Effector CD4-positive, alpha-beta T cell (primary cell): ENCODE measurements around the gene CYBC1.
A peak's percentile ranks its signal among the peaks of the same experiment; 100 is the strongest.
"Not testable (repeated sequence)": the region's sequence is repeated elsewhere in the genome, so short reads cannot be mapped to it uniquely, and the experiment has no call there.

Experiments
- DNase-seq: peaks from one replicate; pipeline ENCODE4 v3.0.0-alpha.2; 2020

CYBC1 gene

GRCh38 chr17:82477934-82478333, 27.4 kb upstream of the CYBC1 start:
- DNase-seq, result no peak

GRCh38 chr17:82475458-82475857, 24.9 kb upstream of the CYBC1 start:
- DNase-seq, result no peak

- no peak for DNase-seq
Measured at GRCh38 chr17:82474223-82475010, 23.9 kb upstream of the CYBC1 start.

- no peak for DNase-seq
Measured at GRCh38 chr17:82470065-82470464, 19.5 kb upstream of the CYBC1 start.

- no peak for DNase-seq
Measured at GRCh38 chr17:82468692-82469091, 18.1 kb upstream of the CYBC1 start.

GRCh38 chr17:82465023-82465603, 14.6 kb upstream of the CYBC1 start:
- no peak for DNase-seq

DNA sequence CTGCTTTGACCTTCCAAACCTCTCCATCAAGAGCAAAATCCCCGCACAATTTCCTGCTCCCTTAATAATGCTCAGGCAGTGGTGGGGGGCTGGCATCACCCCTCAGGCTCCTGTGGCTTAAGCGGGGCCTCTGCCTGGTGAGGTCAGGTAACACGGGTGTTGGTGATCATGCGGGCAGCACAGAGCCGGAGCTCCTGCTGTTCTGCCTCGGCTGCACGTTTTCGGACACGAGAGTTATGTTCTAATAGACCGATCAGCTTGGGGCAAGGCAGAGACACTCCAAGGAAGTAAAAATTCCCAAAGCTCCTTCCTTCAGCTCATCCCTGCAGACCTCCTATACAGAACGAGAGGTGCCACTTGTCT, 14.0 kb upstream of the CYBC1 start:
- no peak for DNase-seq

DNA sequence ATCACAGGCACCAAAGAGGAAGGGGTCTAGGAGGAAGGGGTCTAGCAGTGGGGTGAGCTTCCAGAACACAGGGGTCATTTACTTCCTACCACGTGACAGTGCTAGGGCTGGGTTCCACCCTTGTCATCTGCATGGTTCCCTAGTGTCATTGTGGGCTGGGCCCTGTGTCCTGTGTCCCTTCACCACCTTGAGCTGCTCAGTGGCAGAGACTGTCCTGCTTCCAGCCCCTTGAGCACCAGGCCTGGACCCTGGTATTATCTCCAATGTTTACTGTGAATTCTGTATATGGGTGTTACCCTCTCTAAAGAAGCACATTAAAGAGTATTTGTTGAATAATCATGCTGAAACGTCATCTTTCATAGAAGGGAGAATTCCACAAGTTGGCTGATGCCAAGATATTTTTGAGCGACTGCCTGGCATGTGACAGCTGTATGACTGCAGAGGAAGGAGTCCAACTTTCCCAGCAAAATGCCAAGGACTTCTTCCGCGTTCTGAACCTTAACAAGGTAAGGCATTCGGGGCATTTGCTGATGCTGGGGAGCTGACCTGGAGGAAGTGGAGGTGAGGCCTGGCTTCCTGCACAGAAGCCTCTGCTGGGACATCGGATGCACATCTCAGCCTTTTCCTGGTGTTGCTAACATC, 13.5 kb upstream of the CYBC1 start:
- DNase-seq, result no peak

GRCh38 chr17:82463391-82463790, 12.8 kb upstream of the CYBC1 start:
- DNase-seq, result no peak

DNA sequence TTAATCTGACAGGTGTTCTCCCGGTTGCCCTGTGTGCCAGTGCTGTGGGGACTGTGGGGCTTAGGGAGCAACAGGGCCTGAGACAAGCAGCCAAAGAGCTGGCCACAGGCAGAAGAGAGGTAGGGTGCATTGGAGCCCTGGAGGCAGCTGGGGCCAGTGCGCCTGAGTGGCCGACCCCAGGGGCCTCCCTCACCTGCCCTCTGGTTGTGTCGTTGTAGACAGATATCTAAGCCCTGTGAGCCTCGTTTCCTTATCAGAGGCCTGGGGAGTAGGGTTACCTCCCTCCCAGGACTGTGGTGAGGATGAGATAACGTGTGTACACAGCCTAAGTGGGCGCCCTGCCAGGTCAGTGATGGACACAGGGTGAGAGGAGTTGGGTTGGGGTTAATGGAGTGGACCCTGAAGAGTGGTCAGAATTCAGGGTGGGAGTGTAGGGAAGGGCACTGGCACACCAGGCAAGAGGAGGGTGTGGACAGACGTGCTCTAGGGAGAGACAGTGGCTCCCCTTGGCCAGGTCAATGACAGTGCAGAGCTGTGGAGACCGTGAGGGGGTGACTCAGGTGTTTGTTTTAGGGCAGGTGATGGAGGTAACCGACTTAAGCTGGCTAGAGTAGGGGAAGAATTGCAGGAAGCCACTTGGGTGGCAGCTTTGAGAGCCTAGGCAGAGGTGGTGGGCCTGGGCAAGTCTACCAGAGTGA, 11.4 kb upstream of the CYBC1 start:
- DNase-seq, result no peak

- not testable (repeated sequence) for DNase-seq
Measured at GRCh38 chr17:82459936-82460335, 9.4 kb upstream of the CYBC1 start.

DNA sequence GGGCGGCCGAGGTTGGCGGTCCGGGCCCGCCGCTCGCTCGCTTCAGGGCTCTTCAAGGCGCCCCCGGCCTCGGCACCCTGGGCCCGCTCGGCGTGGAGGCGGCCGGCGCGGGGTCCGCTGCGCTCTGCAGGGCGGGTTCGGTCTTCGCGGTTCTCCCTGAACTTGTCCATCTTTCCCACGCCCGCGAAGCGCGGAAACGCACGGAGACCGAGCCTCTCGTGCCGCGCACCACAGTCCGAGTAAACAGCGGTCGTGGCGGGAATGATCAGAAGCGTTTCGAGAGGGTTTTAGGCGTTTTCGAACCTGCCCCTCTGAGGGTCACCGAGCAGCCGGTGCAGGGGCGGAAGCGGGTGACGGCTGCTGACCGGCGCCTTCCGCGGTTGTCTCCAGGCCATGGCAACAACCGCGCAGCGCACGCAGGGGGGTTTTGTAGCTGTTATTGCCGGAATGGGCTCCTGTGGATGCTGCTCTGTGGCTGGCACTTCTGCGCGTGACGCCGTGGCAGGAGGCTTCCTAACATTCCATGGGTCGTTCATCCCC, 8.4 kb upstream of the CYBC1 start:
- DNase-seq, result peak; percentile 14

- peak; percentile 94 for DNase-seq
Measured at GRCh38 chr17:82458179-82458884, 7.8 kb upstream of the CYBC1 start, which contains the start of gene NARF. NARF (plus strand) TSS chr17:82458741; CDS start chr17:82458804, 63 bp downstream.

GRCh38 chr17:82457929-82458178, 7.3 kb upstream of the CYBC1 start:
- DNase-seq, result no peak

DNA sequence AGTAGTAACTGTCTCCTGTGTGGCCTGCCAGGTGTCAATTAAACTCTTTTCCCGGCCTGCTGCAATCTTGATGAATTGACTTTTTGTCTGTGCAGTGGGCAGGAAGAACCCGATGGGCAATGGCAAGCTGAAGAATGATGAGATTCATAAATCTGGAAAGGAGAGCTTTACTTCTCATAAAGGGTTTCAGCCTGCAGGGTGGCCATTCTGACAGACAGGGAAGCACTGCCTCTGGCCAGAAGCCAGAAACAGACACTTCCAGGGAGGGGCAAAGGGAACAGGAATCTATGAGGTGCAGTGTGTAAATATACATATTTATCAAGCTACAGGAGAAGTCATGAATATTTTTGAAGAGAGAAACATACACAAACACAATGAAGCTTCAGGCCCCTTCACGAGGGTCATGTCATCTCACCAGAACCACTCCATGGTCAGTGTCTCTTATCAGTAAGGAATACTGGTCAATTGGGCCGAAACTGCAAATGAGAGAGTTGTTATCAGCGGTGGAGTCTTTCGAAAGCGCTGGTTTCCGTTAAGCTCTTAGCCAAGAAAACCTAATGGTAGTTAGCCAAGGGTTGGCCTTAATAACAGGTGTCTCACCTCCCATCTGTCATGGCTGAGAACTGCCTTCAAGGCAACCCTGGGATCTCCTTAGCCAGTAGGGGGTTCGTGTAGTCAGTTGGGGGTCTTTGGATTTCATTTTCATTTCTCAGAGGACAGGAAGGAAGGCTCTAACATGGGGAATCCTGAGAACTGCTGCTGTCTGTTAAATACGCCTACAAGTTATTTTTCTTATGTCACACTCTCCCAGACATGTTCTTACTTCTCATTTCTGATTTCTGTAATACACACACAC, 6.7 kb upstream of the CYBC1 start:
- DNase-seq, result no peak

DNA sequence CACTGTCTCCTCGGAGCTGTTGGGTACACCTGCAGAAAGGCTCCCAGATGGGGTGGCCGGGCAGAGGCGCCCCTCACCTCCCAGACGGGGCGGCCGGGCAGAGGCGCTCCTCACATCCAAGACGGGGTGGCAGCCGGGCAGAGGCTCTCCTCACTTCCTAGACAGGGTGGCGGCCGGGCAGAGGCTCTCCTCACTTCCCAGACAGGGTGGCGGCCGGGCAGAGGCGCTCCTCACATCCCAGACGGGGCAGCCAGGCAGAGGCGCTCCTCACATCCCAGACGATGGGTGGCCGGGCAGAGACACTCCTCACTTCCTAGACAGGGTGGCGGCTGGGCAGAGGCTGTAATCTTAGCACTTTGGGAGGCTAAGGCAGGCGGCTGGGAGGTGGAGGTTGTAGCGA, 3.2 kb upstream of the CYBC1 start:
- DNase-seq, result not testable (repeated sequence)

DNA sequence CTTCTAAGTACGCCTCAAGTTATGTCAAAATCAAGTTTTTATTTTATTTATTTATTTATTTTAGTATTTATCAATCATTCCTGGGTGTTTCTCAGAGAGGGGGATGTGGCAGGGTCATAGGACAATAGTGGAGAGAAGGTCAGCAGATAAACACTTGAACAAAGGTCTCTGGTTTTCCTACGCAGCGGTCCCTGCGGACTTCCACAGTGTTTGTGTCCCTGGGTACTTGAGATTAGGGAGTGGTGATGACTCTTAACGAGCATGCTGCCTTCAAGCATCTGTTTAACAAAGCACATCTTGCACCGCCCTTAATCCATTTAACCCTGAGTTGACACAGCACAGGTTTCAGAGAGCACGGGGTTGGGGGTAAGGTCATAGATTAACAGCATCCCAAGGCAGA, 2.6 kb upstream of the CYBC1 start:
- DNase-seq, result not testable (repeated sequence)

GRCh38 chr17:82452162-82452561, 1.6 kb upstream of the CYBC1 start:
- DNase-seq, result no peak

DNA sequence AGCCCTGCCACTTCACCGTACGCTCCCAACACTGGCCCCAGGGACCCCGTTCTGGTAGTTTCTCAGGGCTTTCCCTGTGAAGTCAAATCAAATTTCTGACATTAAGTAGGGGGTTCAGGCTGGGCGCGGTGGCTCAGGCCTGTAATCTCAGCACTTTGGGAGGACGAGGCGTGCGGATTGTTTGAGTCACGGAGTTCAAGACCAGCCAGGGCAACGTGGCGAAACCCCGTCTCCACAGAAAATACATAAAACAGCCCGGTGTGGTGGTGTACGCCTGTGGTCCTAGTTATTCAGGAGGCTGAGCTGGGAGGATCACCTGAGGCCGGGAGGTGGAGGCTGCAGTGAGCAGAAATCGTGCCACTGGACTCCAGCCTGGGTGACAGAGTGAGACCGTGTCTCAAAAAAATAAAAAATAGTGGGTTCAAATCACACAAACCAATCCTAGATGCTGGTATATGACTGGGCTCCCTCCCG, 632 bp downstream of the CYBC1 start:
- peak; percentile 11 for DNase-seq

DNA sequence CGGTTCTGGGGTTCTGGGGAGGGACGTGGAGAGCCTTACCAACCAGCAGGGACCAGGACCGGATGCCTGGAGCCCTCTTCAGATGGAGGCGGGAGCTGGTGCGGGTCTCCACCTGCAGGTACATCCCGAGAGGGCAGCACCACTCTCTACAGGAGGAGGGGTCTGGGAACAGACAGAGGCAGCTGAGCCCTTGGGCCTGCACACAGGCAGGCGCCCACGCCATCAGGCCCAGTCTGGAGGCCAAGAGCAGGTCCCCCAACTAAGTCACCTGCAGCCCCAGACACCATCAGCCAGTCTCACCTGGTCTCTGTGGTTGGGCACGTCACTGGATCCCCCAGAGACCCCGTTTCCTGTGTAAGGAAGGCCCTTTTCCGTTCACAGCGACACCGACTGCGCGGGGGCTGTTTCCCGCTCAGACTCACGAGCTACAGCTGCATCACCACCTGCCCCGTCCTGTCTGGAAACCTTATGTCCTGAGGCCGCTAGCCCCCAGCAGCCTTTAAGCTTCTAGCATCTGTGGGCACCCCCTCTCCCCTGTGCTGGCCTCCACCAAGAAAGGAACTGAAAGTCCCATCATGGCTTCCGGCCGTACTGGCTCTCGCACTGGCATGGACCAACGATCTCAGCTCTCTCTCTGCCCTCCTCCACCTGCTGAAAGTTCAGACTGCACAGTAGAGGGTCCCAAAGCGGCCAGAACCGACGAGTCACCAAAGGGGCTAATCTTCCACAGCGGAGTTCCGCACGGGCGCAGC, 1.2 kb downstream of the CYBC1 start:
- DNase-seq, result peak; percentile 70

DNA sequence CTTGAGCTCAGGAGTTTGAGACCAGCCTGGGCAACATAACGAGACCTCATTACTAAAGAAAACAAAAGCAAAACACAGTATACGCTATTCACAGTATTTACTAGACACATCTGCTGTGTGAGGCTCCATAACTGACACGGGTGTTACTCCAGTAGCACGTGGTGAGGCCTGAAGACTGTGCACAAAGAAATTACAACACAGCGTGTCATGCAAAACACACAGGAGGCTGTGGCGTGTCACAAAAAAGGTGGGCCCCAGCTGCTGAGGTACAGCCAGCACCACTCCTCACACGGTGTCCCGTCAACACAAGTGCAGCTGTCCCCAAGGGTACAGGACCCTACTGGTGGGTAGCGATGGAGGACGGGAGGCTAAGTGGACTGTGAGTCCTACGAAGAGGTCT, 2.7 kb downstream of the CYBC1 start:
- no peak for DNase-seq
